Measurements from ENCODE around the gene NTM.

DNA sequence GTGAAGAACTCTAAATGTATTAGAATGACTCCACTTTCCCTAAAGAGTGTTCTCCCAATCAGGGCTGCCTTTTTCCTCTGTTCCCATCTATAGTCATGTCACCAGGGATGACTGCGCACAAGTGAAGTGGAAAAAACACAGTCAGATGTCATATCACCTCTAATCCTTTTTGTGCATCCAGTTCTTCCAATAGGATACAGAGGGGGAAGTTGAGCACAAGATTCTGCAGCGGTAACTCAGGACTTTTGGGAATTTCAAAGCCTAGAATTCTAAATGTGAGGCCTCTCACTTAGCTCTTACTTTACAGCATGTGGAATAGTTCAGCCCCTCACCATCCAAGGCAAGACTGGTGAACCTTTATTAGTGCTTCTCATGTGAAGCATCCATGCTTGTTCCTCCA is 602.6 kb downstream of the NTM start:
- TF ChIP-seq SP1 (CRISPR knock-in tag; conservative IDR thresholded peaks at IDR 0.05) (no peak), CTCF (IDR thresholded peaks at IDR 0.05) (no peak)
